HTR-8/SVneo (cell line): ENCODE measurements around the gene ADAMTS2.

Source experiments
- DNase-seq: peaks from one replicate; pipeline ENCODE4 v3.0.0; 2011; ENCODE audit warnings: low spot score, mixed read lengths; ENCODE audit not compliant: insufficient read length
- FAIRE-seq: peaks from 2 replicates; lab custom pipeline; 2011; peaks lifted over from hg19 to GRCh38; lab: Jason Lieb, UNC

The ADAMTS2 gene

GRCh38 chr5:179346401-179346800, 1.1 kb upstream of the ADAMTS2 start:
- no peak for FAIRE-seq
- no peak for DNase-seq

DNA sequence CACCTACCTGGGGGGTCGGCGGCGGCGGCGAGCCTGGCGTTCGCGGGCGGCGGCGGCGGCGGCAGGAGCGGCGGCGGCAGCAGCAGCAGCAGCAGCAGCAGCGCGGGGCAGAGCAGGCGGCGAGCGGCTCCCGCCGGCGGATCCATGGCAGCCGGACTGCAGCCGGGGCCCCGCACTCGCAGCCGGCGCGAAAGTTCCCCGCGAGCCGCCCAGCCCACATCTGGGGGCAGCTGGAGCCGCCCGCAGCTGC, 153 bp downstream of the ADAMTS2 start:
- DNase-seq: no peak
- FAIRE-seq: no peak

GRCh38 chr5:179344431-179345182, 654 bp downstream of the ADAMTS2 start:
- peak; percentile 39 for DNase-seq
- FAIRE-seq: no peak

DNA sequence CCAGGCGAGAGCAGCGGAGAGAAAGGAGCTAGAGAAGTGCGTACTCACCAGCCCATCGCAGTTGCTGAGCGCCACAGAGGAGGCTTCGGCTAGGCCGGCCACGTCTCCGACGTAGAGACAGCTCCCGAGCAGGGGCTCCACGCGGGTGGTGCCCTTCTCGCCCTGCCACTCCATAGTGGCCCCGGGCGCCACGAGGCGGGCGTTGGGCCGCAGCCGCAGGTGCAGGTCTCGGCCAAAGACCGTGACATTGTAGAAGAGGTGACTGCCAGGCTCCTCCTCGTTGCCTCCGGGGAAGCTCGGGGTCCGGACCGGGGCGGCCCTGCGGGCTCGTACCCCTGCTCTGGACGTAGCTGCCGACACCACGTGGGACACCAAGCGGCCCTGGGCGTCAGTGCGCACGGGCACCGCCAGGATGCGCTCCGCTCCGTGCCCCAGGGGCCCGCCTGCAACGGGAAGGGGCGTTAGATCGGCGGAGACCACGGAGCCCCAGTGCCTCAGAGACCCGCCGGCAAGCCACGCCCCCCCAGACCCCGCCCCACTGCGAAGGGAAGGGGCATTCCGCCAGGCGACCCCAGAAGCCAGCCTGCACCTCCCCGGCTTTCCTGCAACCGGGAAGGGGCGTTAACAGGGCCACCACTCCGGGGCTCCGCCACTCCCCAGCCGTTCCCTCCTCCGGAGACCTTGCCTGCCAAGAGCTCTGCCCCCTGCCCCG, 1.4 kb downstream of the ADAMTS2 start:
- FAIRE-seq (peak; percentile 28), DNase-seq (peak; percentile 33)

- DNase-seq (no peak), FAIRE-seq (no peak)
Measured at GRCh38 chr5:179343021-179343718, 2.1 kb downstream of the ADAMTS2 start.

DNA sequence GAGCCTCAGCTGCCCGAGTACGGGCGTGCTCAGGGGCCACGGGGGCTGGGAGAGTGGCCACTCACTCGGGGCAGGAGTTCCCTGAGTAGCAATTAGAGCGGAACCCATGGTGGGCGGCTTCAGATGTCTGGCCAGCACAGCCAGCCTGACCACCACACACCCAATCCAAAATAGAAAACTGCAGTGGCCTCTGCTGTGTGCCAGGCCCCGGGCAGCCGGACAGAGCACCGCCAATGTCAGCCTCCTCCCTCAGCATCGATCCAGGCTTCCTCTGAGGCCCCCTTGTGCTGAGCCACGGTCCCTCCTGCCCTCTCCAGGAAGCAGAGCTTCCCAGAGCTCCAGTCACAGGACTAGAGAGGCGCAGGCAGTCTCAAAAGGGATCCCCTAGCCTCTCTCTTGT, 2.7 kb downstream of the ADAMTS2 start:
- FAIRE-seq: no peak
- DNase-seq: peak; percentile 21

- DNase-seq (no peak), FAIRE-seq (no peak)
Measured at GRCh38 chr5:179340465-179340864, 4.8 kb downstream of the ADAMTS2 start.

DNA sequence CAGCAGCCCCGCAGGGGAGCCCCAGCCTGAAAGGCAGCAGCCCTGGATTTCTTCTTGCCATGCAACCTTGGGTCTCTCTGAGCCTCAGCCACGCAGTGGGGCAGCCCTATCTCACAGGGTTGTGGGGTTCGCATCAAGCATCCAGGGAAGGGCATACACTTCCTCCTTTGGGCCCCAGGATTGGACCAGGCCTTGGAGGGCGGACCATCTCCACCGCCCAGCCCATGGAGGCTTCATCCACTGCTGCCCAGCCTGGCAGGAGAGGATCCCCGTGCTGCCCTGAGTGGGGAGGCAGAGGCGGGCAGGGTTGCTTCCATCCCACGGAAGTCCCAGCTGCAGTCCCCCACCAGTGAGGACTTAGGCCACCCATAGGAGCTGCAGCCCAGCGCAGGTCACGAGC, 5.3 kb downstream of the ADAMTS2 start:
- FAIRE-seq (no peak), DNase-seq (no peak)

DNA sequence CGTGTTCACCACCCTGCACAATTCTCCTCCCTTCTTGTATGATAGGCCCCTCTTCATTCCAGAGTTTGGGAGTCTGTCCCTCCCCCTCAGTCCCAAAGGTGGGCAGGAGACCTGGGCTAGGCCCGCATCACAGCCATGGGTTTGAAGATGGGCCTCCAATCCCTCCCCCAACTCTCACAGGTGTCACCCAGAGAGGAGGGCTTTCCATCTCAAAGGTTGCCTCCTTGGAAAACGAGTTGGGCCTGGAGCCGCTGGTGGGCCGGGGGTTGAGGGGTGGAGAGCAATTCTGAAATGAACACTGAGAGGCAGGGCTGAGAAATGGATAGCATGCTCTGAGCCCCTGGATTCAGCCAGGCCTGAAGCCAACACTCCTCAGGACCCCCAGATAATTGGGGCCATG, 6.2 kb downstream of the ADAMTS2 start:
- FAIRE-seq (no peak), DNase-seq (no peak)

DNA sequence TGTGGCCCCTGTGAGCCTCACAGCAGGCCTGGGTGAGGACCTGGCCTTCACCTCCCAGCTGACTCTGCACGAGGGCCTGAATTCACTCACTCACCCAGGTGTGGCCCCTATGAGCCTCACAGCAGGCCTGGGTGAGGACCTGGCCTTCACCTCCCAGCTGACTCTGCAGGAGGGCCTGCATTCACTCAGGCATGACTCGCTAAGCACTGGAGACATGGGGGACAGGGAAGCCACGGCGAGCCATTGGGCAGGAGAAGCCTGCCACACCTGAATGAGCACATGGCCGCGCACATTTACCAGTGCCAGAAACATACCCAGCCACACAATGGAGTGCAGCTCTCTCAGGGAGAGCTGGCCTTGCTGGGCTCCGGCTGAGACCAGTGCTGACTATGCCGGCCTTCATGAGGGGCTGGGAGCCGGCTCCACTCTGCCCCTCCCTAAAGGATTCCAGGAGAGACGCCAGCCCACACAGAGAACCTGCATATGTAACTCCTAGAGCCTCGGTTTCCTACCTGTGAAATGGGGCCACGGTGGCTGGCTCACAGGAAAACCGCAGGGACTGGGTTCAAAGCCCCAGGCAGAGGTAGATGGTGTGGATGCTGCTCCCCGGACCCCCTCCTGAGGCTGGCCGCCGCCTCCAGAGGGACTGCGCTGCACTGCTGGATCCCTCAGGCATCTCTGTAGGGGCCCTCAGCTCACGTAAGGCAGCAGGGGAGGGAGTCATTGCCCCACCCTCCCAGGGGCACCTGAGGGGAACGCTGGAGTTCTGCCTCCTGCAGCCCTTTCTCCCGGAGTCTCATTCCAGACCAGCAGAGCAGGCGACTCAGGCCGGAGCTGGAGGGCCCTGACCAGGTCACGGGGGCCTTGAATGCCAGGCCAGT, 7.2 kb downstream of the ADAMTS2 start:
- no peak for DNase-seq
- no peak for FAIRE-seq

DNA sequence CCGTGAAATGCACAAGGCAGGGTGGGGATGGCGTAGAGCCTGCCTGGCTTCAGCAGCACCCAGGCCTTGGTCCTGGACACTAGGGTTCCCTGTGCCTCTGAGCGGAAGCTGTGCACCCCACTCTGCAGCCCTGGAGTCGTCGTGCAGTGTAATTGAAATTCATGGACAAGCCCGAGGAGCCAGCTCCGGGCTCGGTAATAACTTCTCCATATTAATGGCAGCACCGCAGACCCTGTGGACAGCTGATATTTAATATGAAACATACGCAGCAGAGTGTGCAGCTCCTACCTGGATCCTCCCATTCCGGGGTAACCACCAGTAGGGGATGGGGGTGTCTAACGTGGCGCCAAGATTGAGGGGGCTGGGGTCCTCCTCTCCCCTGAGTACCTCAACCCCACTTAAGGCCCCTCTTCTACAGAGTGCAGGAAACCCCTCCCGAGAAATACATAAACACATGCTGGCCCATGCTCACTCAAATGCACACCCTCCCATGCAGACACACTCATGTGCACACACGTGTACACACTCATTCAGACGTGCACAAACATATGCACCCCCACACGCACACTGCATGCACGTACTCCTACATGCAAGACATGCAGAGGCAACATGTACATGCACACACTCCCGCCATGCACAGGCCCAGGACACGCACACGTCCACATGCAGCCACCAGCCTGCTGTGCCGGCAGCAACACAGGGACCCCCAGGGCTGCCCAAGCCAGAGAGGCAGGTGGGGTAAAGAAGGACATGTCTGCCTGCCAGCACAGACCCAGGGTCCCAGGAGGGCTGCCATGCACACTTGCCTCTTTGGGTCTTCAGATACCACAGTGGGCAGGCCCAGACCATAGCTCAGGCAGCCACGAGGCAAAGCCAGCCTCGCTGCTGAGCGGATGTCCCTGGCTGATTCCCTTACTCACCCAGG, 8.1 kb downstream of the ADAMTS2 start:
- FAIRE-seq: no peak
- no peak for DNase-seq

- no peak for DNase-seq
- FAIRE-seq: no peak
Measured at GRCh38 chr5:179336126-179336870, 9.0 kb downstream of the ADAMTS2 start.

DNA sequence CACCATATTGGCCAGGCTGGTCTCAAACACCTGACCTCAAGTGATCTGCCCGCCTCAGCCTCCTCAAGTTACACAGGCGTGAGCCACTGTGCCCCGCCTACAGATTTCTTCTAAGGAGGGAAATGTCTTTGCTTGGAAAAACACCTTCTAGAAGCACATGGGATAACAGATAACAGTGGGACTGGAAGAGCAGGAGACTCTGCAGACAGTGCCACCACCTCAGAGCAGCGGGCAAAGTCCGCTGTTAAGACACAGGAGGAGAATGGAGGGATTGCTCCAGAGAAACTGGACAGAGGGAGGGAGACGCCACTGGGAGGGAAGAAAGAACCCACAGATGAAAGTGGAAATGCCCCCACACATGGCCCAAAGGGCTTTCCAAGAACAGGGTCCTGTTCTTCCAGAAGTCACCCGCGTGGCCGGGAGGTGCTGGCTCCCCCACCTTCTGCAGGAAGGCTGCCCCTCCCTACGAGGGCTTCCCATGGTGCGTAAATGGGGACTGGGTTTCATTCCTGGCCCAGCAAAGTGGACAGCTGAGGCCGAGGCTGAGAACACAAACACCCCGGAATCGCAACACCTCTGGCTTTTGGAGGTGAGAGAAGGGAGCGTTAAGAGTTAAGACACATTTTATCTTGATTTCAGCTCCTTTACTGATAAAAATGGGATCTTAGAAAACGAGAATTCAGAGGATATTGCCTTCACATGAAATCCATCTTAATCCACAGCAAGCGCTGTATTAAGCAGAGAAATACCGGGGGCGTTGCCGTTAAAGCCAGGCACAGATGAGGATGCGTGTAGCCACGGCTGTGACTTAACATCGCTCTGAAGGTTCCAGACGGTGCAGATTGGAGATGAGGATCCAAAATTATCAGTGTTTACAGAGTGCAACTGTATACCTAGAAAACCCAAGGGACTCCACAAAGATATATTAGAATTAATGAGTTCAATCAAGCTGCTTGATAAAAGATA, 11.2 kb downstream of the ADAMTS2 start:
- DNase-seq: no peak
- no peak for FAIRE-seq

- no peak for DNase-seq
- no peak for FAIRE-seq
Measured at GRCh38 chr5:179332741-179333290, 12.4 kb downstream of the ADAMTS2 start.

GRCh38 chr5:179331591-179332375, 13.5 kb downstream of the ADAMTS2 start:
- DNase-seq (no peak), FAIRE-seq (no peak)

DNA sequence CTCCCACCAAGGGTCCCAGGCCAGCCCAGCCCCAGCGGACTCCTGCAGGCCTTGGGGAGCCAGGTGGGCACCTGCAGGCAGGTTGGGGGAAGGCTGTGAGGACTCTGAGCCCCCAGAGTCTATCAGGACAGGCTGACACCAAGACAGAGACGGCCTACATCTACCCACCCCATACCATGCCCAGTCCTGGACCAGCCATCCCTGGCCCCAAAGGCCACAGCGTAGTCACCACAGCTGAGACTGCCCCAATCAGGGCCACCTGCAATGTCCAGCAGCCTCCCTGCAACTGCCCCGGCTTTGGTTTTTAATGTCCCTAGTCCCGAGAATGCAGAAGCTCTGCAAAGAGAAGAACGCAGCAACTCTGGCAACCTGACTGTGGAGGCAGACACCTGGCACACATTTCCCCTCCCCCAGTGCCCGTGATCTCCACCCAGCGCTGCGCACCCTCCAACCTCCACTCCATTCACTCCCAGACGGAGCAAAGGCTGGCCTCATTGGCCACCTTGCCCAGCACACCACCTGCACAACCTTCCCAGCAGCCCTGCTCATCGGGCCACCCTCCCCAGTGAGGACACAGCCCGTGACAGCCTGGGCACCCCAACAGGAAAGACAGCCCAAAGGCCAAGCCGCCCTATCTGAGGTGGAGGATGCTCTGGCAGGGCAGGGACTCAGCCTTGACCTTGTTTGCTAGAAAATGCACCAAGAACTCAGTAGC, 14.9 kb downstream of the ADAMTS2 start:
- no peak for DNase-seq
- no peak for FAIRE-seq
